SK-N-MC (cell line): ENCODE results near the gene SLC6A13.

Experiments used
- DNase-seq: peaks from one replicate; pipeline ENCODE4 v3.0.0-alpha.2; 2011; ENCODE audit warnings: low read depth, low spot score
- H3K27ac ChIP-seq: fragments of 200-600 bp; sonication (generic); 2 replicates; pipeline ENCODE4 v1.5.1; 2016; ENCODE audit warnings: mixed run types
- H3K36me3 ChIP-seq: fragments of 200-600 bp; sonication (generic); 2 replicates; pipeline ENCODE4 v1.6.1; 2017; ENCODE audit warnings: antibody characterized with exemption, low read length, mixed read lengths; ENCODE audit not compliant: insufficient read depth
- H3K4me3 ChIP-seq: fragments of 200-600 bp; sonication (generic); 2 replicates; pipeline ENCODE4 v1.5.1; 2016
- H3K9ac ChIP-seq: fragments of 200-600 bp; sonication (generic); 2 replicates; pipeline ENCODE4 v1.8.0; 2017; ENCODE audit warnings: mixed run types, mixed read lengths; ENCODE audit not compliant: insufficient read length
- H3K9me3 ChIP-seq: fragments of 200-600 bp; sonication (generic); 2 replicates; pipeline ENCODE4 v1.6.1; 2017; ENCODE audit warnings: low read depth, mild to moderate bottlenecking, antibody characterized with exemption, low read length, moderate library complexity, mixed read lengths
- EZH2 ChIP-seq: fragments of 200-600 bp; sonication (generic); IDR thresholded peaks from one replicate; pipeline ENCODE4 v1.6.1; 2017; ENCODE audit warnings: antibody characterized with exemption
- FOXP2 ChIP-seq: optimal IDR thresholded peaks from 2 replicates; pipeline ENCODE3; 2011; ENCODE audit warnings: mild to moderate bottlenecking, moderate library complexity; ENCODE audit not compliant: insufficient read depth; ENCODE audit errors: extremely low read length, control extremely low read depth
- POLR2AphosphoS5 ChIP-seq: IDR thresholded peaks from 2 replicates; pipeline ENCODE4 v1.6.1; 2012; ENCODE audit warnings: mild to moderate bottlenecking, low read depth, low read length, borderline replicate concordance

Gene SLC6A13

DNA sequence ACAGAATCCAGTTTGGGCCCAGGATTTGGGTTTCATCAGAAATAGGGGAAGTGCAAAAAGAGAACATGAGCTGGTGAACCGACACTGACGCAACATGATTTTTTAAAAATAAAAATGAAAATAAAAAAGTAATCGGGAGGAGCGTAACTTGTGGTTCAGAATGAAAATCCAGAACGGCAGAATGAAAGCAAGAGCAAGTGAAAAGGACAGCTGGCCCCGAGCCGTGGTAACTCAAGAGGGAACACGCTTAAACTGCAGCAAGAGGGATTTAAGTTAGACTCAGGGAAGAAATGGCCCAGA, 50.3 kb downstream of the SLC6A13 start:
- H3K9ac ChIP-seq = no peak overlapping the region
- H3K36me3 ChIP-seq = no peaks in the 10 kb centered on the region
- no peak for TF ChIP-seq EZH2
- no peak for TF ChIP-seq POLR2AphosphoS5
- no peak for TF ChIP-seq FOXP2
- no peak for DNase-seq
- no peaks in the 10 kb centered on the region for H3K9me3 ChIP-seq
- H3K4me3 ChIP-seq = no peak overlapping the region
- no peak overlapping the region for H3K27ac ChIP-seq

DNA sequence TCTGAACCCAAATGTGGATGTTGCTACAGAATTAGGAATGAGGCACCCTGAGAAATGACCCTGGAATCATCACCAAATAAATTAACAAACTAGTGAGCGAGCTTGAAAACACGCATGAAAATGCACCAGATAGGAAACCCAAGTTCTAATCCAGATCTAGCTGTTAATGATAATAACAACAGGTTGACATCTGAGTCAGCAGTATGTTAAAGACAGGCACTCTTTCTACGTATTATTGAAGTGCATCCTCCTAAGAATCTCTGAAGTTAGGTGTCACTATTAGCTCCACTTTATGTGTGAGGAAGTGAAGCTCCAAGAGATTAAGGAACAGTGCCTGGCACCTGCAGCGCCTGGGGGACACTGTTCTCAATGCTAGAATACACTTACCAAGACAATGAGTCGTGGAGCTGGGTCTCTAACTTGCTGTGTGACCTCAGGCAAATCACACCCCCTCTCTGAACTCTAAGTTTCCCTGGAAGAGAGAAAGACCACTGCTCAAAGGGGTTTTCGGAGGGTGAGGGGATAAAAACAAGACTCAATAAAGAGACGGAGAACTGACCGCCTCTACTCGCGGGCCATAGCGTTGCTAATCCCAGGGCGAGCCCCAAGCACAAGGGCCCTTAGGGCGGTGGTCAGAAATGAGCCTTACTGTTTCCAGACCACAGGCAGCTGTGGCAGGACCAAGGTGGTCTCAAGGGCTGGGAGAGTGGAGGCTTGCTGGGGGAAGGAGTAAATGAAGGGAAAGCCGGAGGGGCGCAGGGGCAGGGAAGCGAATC, 50.8 kb downstream of the SLC6A13 start:
- DNase-seq = no peak
- H3K36me3 ChIP-seq = no peaks in the 10 kb centered on the region
- no peaks in the 10 kb centered on the region for H3K9me3 ChIP-seq
- TF ChIP-seq FOXP2 (no peak), POLR2AphosphoS5 (no peak), EZH2 (no peak)
- no peak overlapping the region for H3K9ac ChIP-seq
- no peak overlapping the region for H3K27ac ChIP-seq
- no peak overlapping the region for H3K4me3 ChIP-seq

- no peak overlapping the region for H3K9ac ChIP-seq
- no peak overlapping the region for H3K4me3 ChIP-seq
- no peaks in the 10 kb centered on the region for H3K9me3 ChIP-seq
- TF ChIP-seq EZH2 (no peak), FOXP2 (no peak), POLR2AphosphoS5 (no peak)
- no peak for DNase-seq
- no peak overlapping the region for H3K27ac ChIP-seq
- H3K36me3 ChIP-seq = no peaks in the 10 kb centered on the region
Measured at GRCh38 chr12:211142-211465, 51.5 kb downstream of the SLC6A13 start.

- DNase-seq = no peak
- Histone ChIP-seq H3K36me3 (no peaks in the 10 kb centered on the region), H3K4me3 (no peak overlapping the region), H3K9ac (no peak overlapping the region), H3K27ac (no peak overlapping the region), H3K9me3 (no peaks in the 10 kb centered on the region)
- no peak for TF ChIP-seq FOXP2
- TF ChIP-seq POLR2AphosphoS5 = no peak
- no peak for TF ChIP-seq EZH2
Measured at GRCh38 chr12:210277-211141, 52.1 kb downstream of the SLC6A13 start.

DNA sequence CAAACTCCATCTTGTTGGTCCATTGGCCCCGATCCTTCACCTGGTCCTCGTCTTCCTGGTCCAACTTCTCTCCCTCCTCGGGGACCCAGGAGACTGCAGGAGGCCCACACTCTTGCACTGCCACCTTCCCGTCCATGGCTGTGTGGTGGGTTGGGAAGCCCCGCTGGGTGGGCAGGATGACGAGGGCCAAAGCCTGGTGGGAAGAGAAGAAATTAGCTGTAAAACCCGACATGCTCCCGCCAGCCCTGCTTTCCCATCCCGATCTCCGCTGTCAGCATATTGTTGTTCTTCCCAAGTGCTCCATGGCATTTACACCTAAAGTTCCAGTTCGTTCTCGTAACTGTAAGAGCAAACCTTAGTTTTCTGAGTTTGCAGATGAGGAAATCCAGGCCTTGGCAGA, 52.8 kb downstream of the SLC6A13 start:
- no peak for DNase-seq
- no peak for TF ChIP-seq FOXP2
- no peak for TF ChIP-seq POLR2AphosphoS5
- no peak for TF ChIP-seq EZH2
- no peaks in the 10 kb centered on the region for H3K36me3 ChIP-seq
- H3K9me3 ChIP-seq = no peaks in the 10 kb centered on the region
- H3K4me3 ChIP-seq = no peak overlapping the region
- H3K27ac ChIP-seq = no peak overlapping the region
- H3K9ac ChIP-seq = no peak overlapping the region

DNA sequence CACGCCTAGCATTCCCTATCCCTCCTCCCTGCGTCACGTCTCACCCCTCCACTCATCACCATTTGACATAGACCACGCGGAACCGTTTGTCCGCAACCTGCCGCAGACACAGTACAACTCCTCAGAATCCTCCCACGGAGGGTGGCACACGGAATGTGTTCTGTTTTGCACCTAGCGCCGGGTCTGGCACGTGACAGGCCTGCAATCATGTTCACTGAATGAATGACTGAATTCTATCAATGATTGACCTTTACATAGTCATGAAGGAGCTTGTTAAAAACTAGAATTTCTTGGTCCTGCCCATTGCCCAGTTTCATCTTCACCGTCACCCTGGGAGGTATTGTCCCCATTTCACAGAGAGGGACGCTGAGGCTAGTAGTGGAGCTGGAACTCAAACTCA, 53.4 kb downstream of the SLC6A13 start:
- DNase-seq = no peak
- H3K36me3 ChIP-seq = no peaks in the 10 kb centered on the region
- H3K27ac ChIP-seq = no peak overlapping the region
- H3K9ac ChIP-seq = no peak overlapping the region
- TF ChIP-seq FOXP2 (no peak), EZH2 (no peak), POLR2AphosphoS5 (no peak)
- H3K9me3 ChIP-seq = no peaks in the 10 kb centered on the region
- no peak overlapping the region for H3K4me3 ChIP-seq

DNA sequence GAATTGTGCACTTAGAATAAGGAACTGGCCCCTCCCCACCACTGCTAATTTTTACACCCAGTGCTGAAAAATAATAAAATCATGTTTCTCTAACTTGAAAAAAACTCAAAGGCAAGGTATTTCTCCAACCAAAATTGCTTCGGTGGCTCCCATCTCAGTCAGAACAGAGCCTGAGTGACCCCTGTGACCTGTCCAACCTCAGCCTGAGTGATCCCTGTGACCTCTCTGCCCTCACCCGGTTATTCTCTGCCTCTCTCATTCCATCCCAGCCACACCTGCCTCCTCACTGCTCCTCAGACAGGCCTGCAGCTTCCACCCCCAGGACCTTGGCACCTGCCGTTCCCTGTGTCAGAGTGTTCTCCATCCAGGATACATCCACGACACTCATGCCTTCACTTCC, 53.8 kb downstream of the SLC6A13 start:
- no peak overlapping the region for H3K27ac ChIP-seq
- no peak for TF ChIP-seq POLR2AphosphoS5
- TF ChIP-seq EZH2 = no peak
- TF ChIP-seq FOXP2 = no peak
- no peak overlapping the region for H3K9ac ChIP-seq
- H3K9me3 ChIP-seq = no peaks in the 10 kb centered on the region
- no peak overlapping the region for H3K4me3 ChIP-seq
- H3K36me3 ChIP-seq = no peaks in the 10 kb centered on the region
- DNase-seq = no peak

DNA sequence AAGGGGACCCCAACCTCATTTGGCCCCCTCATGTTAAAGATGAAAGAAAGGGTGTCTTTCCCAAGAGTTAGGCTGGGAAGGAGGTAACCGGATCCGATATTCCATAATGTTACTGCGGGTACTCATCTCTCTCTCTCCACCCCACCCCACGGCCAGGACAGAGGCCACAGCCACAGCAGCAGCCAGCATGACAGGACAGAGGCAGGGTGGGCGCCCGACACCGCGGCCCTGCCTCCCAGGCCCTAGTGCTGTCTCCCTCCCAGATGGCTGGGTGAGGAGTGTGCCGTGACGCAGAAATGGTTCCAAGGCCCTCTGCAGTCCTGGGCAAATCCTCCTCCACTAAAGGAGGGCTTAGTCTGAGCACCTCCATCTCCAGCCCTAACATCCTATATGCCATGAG, 54.8 kb downstream of the SLC6A13 start:
- Histone ChIP-seq H3K9me3 (no peaks in the 10 kb centered on the region), H3K4me3 (no peak overlapping the region), H3K36me3 (no peaks in the 10 kb centered on the region), H3K9ac (no peak overlapping the region), H3K27ac (no peak overlapping the region)
- no peak for TF ChIP-seq POLR2AphosphoS5
- no peak for DNase-seq

- TF ChIP-seq EZH2 (no peak), FOXP2 (no peak), POLR2AphosphoS5 (no peak)
- H3K27ac ChIP-seq = no peak overlapping the region
- no peak overlapping the region for H3K9ac ChIP-seq
- no peak overlapping the region for H3K4me3 ChIP-seq
- DNase-seq = no peak
- no peaks in the 10 kb centered on the region for H3K9me3 ChIP-seq
- no peaks in the 10 kb centered on the region for H3K36me3 ChIP-seq
Measured at GRCh38 chr12:206746-207440, 55.7 kb downstream of the SLC6A13 start.

GRCh38 chr12:205026-205425, 57.6 kb downstream of the SLC6A13 start:
- H3K9me3 ChIP-seq = no peaks in the 10 kb centered on the region
- H3K36me3 ChIP-seq = no peaks in the 10 kb centered on the region
- no peak for TF ChIP-seq POLR2AphosphoS5
- no peak for TF ChIP-seq EZH2
- no peak for TF ChIP-seq FOXP2
- no peak overlapping the region for H3K4me3 ChIP-seq
- no peak overlapping the region for H3K9ac ChIP-seq
- H3K27ac ChIP-seq = no peak overlapping the region
- no peak for DNase-seq
